GM21390 (cell line): Measurements from ENCODE around the gene MUC13.

Experiments
- ATAC-seq: cut with Tn5 transposase; IDR thresholded peaks from one replicate; pipeline ENCODE4 v1.9.1; 2021; ENCODE audit not compliant: unreplicated experiment

The MUC13 gene

DNA sequence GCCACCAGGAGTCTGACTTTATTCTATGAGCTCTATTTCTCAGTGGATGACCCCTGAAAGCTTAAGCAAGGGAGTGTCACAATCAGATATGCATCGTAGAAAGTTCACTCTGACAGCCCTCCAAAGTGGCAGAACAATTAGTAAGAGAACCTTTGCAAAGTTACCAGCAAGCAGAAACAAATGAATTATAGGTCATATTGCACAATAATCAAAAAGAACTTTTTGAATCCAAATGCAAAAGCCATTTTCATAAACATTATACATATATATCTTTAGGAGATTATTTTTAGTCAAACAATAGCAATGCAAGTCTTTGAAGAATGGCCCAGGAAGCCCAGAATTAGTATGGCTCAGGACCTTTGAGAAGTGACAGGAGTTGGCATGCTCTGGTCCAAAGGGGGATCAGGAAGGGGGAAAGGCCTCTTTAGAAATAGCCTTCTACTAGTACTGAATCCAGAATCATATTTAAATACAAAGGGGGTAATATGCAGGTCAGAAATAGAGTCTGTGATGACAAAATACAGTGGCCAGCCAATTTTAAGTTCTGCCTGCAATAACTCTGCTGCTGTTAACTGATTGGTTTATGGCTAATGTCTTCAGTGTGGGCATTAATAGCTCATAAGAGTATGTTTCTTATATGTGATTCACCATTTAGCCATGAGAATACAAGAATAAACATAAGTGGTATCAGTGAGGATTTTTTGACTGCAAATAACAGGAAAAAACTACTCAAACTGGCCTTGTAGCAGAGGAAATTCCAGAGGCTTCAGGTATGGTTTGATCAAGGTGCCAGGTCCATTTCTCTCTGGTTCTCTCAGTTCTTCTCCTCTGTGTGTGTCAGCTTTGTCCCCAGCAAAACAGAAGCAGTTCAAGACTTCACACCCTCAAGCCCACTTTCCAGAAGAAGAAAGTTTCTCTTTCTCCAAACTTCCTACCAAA, 30.4 kb downstream of the MUC13 start:
- ATAC-seq, result no peak

DNA sequence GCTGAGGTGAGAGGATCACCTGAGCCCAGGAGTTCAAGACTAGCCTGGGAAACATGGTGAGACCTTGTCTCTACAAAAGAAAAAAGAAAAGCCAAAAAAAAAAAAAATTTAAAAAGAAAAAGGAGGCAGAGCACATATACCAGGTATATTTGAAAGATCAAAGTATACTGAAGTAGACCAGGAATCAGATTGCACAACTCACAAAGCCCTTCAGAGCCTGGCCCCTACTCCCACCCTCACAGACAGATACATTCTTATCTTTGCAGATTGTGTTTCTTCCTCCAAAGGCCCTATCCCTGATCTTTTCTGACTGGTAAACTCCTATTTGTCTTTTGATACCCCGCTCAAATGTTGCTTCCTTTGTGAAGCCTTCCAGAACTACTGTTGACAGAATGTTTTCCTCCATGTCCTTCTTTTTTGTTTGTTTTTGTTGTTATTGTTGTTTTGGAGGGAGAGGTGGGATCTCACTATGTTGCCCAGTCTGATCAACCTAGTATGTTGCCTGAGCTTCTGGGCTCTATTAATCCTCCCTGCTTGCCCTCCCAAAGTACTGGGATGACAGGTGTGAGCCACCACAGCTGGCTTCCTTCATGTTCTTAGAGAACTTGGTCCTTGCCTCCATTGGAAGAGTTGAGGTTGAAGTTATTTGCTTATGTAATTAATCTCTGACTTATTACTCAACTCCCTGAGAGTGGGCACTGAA, 37.6 kb downstream of the MUC13 start:
- no peak for ATAC-seq

DNA sequence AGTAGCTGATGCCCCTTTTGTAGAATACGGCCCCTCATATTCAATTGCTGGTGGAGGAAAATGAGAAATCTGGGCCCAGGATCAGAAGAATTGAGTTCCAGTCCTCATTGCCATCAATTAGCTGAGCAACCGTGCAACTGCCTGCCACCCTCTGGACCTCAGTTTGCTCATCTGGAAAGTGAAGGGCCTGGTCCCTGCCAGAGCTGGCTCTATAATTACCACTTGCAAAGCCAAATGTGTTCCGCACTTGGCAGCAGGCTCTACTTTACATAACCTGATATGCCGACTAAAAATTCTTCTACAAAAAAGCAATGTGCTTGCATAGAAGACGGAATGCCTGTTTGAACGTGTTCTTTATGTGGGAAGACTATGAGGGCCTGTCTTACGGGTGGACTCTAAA, 38.8 kb downstream of the MUC13 start:
- no peak for ATAC-seq

DNA sequence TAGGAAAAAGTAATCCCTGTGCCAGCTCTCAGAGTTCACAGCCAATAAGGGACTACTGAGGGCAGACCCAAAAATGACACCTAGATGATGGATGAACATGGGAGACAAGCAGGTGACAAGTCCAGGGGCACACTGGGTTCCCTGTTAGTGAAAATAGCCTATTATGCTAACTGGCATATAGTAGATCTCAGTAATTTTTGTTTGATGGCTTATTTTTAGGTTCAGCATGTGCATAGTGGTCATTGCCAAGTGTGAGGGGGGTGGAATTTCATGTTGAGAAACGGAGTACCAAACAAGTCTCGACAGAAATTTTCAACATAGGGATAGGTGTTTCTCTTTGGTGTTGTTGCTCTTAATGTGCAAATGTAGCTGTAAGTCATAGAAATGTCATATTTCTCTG, 41.0 kb downstream of the MUC13 start:
- ATAC-seq, result no peak

DNA sequence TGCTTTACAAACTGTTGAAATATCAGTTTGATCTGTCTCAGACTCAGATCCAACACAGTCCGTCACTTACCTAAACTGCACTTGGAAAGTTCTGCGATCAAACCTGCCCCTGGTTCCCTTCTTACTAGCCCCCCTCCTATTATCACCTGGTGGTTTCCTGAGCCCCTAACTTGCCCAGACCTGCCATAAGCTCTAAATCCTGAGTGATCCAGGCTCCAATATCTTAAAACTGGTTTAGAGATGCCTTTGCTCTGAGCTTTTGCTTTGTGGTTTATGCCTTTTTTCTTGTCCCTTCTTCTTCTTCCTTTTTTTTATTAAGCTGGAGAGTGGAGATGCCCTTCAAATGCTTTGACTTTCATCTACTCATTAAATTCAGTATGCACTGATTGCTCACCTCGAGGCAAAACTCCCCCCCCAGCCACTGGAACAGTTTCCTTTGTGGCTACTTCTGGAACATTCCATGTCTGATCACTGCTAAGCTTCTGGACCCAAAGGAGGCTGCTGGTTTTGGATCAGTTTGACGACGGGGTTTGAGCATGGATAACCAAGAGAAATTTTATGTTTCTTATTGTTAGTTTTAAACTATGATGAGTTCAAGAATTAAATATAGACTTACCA, 43.9 kb downstream of the MUC13 start:
- ATAC-seq, result no peak

DNA sequence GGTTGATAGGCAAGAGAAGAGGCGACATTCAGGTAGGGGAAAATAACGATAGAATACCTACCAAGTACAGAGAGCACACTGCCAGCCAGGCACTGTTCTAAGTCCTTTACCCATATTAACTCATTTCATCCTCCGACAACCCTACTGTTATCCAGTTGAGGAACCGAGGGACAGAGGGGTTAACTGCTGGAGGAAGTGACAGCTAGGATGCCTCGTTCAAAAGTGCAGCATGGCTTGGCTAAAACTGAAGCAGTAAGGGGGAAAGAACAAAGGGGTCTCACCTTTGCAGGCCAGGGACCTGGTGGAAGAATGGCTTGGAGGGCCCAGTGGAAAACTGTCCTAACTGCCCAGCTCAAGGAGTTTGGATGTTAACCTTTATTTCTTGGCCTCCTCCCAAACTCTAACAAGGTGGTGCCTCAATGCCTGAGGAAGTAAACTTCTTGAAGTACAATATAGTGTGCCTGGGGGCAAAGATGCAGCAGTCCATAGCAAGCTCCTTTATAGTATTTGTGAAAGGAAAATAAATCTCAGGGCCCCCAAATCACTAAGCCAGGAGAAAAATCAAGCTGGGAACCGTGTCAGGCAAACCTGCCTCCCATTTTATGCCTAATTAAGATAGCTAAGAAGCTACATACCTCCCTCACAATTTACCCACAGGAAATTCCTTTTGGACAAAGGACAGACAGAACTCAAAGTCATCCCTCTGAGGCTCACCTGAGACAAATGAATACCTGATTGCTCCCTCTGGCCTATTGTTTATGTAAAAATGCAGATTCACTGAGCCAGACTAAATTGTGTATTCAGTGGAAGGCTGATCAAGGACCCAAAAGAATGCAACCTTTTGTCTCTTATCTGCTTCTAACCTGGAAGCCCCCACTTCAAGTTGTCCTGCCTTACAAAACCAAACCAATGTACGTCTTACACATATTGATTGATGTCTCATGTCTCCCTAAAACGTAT, 45.8 kb downstream of the MUC13 start:
- no peak for ATAC-seq

DNA sequence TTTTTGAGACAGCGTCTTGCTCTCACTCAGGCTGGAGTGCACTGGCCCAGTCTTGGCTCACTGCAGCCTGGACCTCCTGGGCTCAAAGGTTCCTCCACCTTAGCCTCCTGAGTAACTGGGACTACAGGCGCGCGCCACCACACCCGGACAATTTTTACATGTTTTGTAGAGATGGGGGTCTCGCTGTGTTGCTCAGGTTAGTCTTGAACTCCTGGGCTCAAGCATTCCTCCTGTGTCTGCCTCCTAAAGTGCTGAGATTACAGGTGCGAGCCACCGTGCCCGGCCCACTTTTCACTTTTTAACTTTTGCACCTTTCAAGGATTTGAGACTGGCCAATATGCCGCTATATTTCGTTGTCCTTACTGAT, 46.6 kb downstream of the MUC13 start:
- ATAC-seq, result no peak

DNA sequence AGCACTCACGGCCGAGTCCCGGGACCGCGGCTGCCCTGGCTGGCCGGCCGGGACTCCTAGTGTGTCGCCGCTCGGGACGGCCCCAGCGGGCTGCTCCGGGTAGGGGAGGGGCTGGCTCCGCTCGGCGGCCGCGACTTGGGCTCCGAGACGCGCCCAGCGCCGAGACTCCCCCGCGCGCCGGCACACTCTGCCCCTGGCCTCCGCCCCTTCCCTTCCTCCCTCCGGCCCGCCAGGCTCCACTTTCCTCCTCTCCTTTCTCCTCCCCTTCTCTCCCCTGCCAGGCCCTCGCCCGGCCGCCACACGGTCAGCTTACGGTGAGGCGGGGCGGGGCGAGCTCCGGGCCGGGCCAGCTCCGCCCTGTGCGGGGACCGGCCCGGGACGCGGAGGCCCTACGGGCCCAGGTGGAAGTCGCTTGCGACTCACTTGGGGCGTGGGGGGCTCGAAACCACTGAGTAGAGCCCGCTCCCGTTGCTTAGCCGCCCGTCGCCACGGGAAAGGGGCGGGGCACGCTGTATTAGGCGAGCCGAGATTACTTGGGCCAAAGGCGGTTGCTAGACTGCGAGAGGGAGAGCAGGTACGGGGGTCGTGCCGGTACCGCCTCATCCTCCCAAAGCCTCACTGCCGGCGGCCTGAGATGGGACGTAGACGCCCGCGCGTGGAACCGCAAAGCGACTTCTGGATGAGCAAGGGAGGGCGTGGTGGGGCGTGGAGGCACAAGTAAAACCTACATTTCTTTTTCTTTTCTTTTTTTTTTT, 47.2 kb downstream of the MUC13 start, which contains the start of gene ITGB5:
Gene ITGB5 (minus strand): TSS at position 189 of the 755 bp plus-strand sequence. CDS start 365 bp downstream, outside the sequence.
- peak; percentile 65 for ATAC-seq

DNA sequence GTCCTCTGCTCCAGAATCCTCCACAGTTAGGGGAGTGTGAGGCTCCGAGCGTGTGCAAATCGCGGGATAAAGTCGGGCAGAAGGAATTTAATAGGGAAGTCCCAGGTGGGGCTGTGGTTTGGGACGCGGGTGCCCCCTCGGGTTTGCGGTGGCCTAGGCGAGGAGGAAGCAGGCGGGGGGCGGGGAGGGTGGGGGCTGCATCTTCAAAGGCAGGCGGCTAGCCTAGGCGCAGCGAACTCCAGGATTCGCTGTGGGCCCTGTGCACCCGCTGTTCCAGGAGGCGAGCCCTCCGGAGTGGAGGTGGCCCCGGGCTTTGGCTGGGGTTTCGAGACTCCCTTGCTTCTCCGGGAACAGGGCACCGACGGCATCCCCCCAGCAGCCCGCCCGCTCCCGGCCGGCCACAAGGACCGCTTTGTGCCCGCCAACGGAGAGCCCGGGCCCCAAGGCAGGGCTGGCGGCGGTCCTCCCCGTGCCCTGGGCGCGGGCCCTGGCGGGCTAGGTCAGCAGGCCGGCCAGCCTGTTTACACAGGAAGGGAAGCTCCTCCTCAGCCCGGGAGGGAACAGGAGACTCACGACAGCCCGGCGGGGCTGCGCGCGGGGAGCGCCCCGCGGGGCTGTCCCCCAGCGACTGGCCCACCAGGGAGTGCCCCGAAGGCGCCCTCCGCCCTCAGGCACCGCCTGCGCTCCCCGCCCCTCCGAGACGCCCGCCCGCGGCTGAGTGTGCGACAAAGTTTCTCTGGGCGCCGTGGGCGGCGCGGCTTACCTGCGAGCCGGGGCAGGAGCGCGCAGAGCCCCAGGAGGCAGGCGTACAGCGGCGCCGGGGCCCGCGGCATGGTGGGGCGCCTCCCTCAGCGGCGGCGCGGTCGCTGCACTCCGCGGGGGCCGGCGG, 48.1 kb downstream of the MUC13 start:
- peak; percentile 51 for ATAC-seq

DNA sequence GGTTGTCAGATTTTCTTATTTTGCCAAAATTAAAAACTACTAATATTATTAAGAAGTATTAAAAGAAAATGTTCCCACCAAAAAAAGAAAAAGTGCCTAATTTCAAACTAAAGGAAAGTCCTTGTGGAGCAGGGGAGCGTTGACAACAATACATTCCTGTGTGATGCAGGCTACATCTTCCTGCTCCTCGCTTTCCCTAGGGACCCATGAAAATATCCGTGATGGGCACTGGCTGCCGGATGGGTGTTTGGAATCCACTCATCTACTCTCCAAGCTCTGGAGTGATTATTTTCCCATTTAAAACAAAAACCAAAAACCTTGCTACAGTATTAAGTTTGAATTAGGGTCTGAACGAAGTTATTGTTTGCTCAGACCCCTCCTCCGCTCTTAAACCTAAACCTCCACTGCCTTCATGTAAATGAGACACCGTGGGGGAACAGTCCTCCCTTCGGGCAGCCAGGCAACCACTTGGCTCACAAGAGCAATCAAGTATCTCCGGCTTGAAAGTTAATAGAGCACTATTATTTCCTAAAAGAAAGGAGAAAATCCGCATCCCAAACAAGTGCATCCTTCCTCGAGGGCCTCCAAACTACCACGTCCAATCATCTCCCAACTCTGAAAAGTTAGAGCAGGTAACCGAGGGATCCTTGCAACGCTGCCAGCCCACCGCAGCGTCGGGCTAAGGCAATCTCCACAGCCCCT, 48.9 kb downstream of the MUC13 start:
- no peak for ATAC-seq

DNA sequence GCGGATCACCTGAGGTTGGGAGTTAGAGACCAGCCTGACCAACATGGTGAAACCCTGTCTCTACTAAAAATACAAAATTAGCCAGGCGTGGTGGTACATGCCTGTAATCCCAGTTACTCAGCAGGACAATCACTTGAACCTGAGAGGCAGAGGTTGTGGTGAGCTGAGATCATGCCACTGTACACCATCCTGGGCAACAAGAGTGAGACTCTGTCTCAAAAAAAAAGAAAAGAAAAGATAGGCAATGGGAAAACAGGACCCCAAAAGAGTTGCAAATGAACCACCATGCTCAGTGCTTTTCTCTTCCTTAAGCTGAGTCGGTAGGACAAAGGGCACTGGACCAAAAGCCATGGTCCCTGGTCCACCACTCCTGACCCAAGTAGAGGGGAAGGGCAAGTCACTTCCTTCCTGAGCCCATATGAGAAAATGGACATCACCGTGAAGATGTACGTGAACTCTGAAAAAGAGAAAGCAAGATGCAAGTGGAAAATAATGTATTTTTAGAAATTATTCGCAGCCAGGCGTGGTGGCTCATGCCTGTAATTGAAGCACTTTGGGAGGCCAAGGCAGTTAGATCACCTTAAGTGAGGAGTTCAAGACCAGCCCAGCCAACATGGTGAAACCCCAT, 50.0 kb downstream of the MUC13 start:
- ATAC-seq, result no peak

DNA sequence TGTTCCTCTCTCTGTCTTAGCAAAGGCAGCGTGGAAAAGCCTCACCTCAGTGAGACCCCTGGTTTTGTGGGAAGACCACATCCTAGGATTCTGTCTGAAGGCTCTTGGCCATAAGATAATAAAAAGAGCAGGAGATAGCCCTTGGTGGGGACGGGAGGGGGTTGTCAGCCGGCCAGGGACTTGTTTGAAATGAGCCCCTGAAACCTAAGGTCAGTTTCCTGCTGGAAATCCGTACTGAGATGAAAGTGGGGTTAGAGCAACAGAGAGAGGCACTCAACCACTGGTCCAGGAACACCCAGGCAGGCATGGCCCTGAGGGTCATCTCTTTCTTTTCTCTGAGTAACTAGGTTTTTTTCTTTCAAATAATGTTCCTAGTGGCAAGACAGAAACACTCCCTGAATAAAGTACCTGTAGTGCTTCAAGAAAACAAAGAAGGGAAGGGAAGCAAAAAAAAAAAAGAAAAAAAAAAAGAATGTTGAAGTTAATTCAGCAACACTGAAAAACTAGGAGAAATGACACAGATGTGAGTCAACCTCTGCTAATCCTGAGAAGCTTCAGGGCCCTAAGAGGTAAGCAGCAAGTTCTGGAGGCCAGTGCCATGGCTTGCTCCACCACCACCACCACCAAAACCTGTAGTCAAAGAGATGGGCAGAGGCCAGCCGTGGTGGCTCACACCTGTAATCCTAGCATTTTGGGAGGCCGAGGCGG, 50.6 kb downstream of the MUC13 start:
- no peak for ATAC-seq

DNA sequence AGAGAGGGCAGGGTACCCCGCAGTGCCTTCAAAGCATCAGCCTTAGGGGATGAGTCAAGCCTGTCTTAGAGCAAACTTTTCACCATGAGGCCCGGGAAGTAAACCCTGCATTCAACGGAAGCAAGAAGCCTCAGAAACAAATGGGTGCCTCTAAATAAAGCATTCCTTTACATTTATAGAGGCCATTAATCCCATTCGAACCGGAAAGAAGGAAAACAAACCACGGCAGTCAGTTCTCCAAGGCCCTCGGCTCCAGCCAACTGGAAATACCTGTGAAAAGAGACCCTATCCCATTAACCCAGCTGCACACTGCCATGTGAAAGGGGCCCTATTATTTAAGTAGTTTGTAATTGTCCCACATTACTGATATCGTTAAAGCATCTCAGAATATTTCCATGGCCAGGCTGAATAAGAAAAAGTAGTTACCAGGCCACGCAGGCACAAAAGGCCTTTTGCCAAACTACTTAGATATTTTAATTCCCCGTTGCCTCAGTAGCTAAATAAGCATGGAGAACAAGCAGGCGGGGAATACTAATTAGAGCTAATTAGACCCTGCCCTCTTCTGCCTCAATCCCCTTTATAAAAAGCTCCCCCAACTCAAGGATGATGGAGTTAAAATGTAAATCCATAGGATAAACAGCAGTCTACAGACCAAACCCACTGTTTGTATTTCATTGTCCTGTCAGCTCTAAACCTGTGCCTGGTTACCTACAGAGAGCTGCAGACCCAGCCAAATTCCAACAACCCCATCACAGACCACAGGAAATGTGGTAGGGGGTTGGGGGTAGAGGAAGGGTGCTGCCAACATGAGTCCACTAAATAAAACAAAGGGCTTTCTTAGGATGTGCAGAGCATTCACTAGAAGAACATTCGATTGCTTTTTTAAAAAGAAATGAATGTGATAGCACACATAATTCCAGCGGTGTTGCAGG, 51.5 kb downstream of the MUC13 start:
- ATAC-seq, result no peak

DNA sequence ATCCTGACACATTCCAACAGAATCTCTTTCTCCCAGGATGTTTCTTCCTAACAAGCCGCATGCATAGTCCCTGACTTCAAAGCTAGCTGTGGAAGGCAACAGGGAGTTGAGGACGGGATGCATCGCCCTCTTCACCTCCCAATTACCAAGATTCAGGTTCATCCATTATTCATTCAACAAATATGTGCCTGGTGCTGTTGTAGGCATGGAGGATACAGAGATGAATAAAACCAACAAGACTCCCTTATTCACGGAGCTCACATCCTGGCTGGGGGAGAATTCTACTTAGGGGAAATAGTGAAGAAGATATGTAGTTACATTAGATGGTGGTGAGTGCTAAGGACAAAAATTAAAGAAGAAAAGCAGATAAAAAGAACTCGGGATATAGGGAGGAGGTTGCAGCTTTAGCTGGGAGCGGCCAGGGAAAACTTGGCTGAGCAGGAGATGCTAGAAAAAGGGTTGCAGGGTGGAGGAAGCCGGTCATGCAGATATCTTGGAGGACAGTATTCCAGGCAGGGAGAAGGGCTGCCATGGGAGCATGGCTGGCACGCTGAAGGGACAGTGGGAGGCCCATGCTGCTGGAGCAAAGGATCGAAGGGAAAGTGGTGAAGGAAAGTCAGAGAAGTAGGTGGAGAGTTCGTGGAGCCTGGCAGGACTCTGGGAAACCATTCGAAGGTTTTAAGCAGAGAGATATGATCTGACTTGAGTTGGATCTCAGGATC, 52.4 kb downstream of the MUC13 start:
- ATAC-seq, result no peak

DNA sequence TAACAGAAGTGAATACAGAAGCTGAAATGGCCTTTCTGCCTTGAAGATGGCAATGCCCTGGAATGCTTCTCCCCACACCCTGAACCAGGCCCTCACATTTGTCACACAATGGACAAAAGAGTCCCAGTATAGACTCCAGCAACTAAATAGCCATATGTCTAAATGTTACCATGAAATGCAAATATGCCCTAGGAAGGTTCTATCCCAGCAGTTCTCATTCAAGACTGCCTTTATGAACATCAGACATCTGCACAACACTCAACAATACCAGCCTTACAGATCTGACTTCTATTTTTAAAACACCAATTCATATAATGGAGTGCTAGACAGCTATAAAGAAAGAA, 55.2 kb downstream of the MUC13 start:
- ATAC-seq, result no peak
